Naive B cell (primary cell): ENCODE data around the gene TSPAN9. TPM values are rescaled to one million over a fixed set of nuclear protein-coding genes. Genes with fewer than 3 reads are reported as not detected.

ENCODE experiments used
- ATAC-seq, 2 donors: fragments of 150-1000 bp; cut with Tn5 transposase; 2 replicates each; pipeline ENCODE4 v1.10.0; 2021; ENCODE audit warnings: low read depth in 2 of 2, mild to moderate bottlenecking in 2 of 2, moderate library complexity in 2 of 2
- DNase-seq: peaks from one replicate; pipeline ENCODE4 v3.0.0; 2022
- H3K27ac Mint-ChIP-seq, 6 donors: one replicate each; pipeline ENCODE4 v1.8.0; 2020 to 2022; ENCODE audit warnings: mild to moderate bottlenecking in 6 of 6, mixed read lengths in 6 of 6, moderate library complexity in 5 of 6, inconsistent platforms in 2 of 6
- H3K27me3 Mint-ChIP-seq, 3 donors: one replicate each; pipeline ENCODE4 v1.8.0; 2021 to 2022; ENCODE audit warnings: mixed read lengths in 3 of 3, mild to moderate bottlenecking in 1 of 3
- H3K36me3 Mint-ChIP-seq, 2 donors: one replicate each; pipeline ENCODE4 v1.8.0; 2020 to 2022; ENCODE audit warnings: mixed read lengths in 2 of 2, inconsistent platforms in 1 of 2, mild to moderate bottlenecking in 1 of 2
- H3K4me1 Mint-ChIP-seq, 3 donors: one replicate each; pipeline ENCODE4 v1.8.0; 2020 to 2022; ENCODE audit warnings: mixed read lengths in 3 of 3, inconsistent platforms in 1 of 3, mild to moderate bottlenecking in 1 of 3, moderate library complexity in 1 of 3
- H3K4me3 Mint-ChIP-seq, 8 donors: one replicate each; pipeline ENCODE4 v1.8.0; 2020 to 2022; ENCODE audit warnings: mild to moderate bottlenecking in 8 of 8, mixed read lengths in 8 of 8, moderate library complexity in 8 of 8, inconsistent platforms in 2 of 8
- H3K9me3 Mint-ChIP-seq, 7 donors: one replicate each; pipeline ENCODE4 v1.8.0; 2020 to 2022; ENCODE audit warnings: mixed read lengths in 7 of 7, mild to moderate bottlenecking in 5 of 7, inconsistent platforms in 2 of 7, moderate library complexity in 1 of 7
- polyA plus RNA-seq, 6 donors: library from polyadenylated mRNA; unstranded; fragments of 300-500 nt; fragmentation: Illumina TruSeq; gene quantifications; one replicate each; pipeline ENCODE4 v1.2.3, GENCODE V29; 2021; ENCODE audit warnings: low read depth in 6 of 6

The TSPAN9 gene
- polyA plus RNA-seq, 6 donors from 2014 or later: 0.26 to 0.49 (median 0.41) TPM; not detected in 2

DNA sequence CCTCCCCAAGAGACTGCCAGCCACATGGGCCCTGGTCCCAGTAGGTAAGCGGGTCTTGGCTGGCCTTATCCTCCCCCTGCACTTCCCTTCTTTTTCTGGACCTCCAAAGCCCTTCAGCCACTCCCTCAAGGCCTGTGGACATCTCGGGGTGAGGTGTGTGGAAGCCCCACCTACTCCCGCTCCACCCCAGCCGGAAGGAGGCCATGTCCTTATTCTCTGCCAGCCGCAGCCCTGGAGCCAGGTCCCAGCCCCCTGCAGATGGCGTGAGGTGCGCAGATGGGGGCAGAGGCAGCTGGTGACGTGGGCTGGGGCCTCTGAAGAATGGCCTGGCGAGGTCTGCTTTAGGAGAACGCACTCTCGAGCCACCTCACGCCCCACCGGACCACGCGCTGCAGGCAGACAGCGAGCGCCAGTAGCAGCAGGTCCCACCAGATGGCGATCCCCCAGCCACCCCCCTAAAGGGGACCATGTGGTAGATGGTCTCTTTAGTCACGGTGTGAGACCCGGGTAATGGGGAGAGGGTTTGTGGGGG is 167.1 kb downstream of the TSPAN9 start:
- Mint-ChIP-seq H3K36me3 (no peaks in the 10 kb centered on the region), H3K4me3 (no peak overlapping the region), H3K4me1 (peaks cover 12 to 18% (median 16%) of the 10 kb centered on the region in 3 donors), H3K27me3 (peaks cover 0 to 11% (median 0%) of the 10 kb centered on the region in 3 donors), H3K9me3 (no peaks in the 10 kb centered on the region), H3K27ac (no peak overlapping the region)
- no peak for DNase-seq
- no peak for ATAC-seq

DNA sequence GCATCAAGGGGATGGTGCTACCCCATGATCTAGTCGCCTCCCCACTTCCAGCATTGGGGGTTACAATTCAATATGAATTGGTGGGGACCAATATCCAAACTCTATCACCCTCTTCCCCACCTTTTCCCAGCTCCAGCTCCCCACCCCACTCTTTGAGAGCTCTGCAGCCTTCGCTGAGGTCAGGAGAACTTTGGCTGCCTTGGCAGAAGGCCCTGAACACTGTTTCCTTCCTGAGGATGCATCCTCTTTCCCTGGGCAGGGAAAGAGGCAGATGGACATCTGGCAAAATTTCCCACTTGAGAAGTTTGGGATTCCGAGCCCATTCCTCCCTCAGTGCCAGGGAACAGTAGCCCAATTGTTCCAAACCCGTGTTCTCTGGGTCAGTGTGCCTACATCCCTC is 169.1 kb downstream of the TSPAN9 start:
- H3K27ac Mint-ChIP-seq: no peak overlapping the region
- peaks cover 14 to 22% (median 21%) of the 10 kb centered on the region in 3 donors for H3K4me1 Mint-ChIP-seq
- H3K4me3 Mint-ChIP-seq: peak overlapping the region in 1 of 8 donors; percentile 29
- no peaks in the 10 kb centered on the region for H3K36me3 Mint-ChIP-seq
- DNase-seq (no peak), ATAC-seq (no peak)
- H3K27me3 Mint-ChIP-seq: peaks cover 0 to 22% (median 9%) of the 10 kb centered on the region in 3 donors
- H3K9me3 Mint-ChIP-seq: no peaks in the 10 kb centered on the region

DNA sequence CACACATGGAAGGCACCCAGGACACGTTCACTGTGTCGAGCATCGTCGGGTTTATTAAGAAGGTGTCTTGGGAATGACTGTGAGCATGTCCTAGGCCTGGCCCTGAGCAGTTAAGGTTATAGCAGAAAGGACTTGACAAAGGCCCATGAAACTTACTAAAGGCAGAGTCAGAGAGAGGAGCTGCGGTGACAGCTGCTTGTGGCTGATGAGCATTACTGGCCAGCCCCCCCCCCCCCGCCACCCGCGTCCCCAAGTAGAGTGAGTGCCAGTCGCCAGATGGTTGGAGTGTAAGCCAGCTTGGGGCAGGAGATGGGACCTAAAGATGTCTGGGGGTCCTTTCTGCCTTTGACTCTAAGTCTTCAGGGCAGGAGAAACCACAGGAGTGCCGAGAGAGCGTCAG is 169.9 kb downstream of the TSPAN9 start:
- no peaks in the 10 kb centered on the region for H3K9me3 Mint-ChIP-seq
- peaks cover 14 to 22% (median 21%) of the 10 kb centered on the region in 3 donors for H3K4me1 Mint-ChIP-seq
- H3K27me3 Mint-ChIP-seq: peaks cover 0 to 27% (median 9%) of the 10 kb centered on the region in 3 donors
- H3K27ac Mint-ChIP-seq: no peak overlapping the region
- DNase-seq: no peak
- no peak overlapping the region for H3K4me3 Mint-ChIP-seq
- H3K36me3 Mint-ChIP-seq: no peaks in the 10 kb centered on the region
- no peak for ATAC-seq

DNA sequence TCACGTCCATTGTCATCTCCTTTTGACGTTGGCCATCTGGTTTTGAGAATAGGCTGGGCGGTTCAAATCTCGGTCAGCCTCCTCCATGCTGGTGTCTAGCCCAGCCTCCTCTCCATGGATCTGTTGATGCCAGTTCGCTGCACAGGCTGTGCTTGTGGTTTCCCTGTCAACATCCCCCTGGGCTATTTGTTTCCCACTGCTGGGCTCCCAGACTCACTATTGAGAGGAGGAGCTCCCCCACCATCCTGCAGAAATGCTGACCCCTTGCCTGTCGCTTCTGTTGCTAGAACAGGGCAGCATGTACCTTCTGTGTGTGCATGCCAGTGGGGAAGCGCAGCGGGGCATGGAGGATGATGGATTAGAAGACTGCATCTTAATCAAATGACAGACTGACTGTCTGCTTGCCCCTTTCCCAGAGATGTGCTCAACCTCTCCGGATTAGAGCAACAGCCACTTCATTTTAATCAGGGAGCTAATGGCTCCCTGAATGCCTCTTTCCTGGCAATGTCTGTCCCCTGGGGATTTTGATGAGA is 170.5 kb downstream of the TSPAN9 start:
- H3K4me3 Mint-ChIP-seq: no peak overlapping the region
- DNase-seq: no peak
- no peaks in the 10 kb centered on the region for H3K36me3 Mint-ChIP-seq
- no peak for ATAC-seq
- no peak overlapping the region for H3K27ac Mint-ChIP-seq
- no peaks in the 10 kb centered on the region for H3K9me3 Mint-ChIP-seq
- peaks cover 14 to 22% (median 21%) of the 10 kb centered on the region in 3 donors for H3K4me1 Mint-ChIP-seq
- peaks cover 0 to 27% (median 9%) of the 10 kb centered on the region in 3 donors for H3K27me3 Mint-ChIP-seq

DNA sequence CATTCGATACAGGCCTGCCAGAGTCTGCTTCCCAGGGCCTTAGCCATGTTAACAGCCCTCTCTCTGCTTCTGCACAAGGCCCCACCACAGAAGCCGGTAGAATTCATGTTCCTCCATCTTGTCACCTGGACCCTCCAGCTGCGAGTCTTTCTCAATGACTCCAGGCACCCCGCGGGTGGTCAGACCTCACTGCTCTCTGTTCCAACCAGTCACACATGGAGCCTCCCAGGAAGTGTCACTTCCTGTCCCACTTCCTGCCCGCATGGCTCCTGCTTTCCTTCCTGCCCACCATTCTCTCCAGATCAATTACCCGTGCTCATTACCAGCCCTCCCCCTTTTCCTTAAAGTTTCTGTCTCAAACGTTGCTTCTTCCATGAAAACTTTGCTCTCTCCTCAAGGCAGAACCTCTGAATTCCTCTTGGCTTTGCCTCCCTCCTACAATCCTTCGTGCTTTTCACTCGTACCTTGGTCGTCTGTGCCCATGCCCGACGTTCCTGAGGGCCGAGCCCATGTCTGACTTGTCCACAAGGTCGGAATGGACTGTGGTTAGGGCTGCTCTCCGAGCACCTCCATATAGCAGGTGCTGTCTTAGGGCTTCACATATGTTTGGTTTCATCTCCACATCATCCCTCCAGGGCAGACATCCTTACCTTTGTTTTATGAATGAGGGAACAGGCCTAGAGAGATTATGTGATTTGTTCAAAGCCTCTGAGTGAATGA is 172.1 kb downstream of the TSPAN9 start:
- no peaks in the 10 kb centered on the region for H3K9me3 Mint-ChIP-seq
- peak overlapping the region in 1 of 6 donors; percentile 32 for H3K27ac Mint-ChIP-seq
- peaks cover 0 to 27% (median 9%) of the 10 kb centered on the region in 3 donors for H3K27me3 Mint-ChIP-seq
- peak overlapping the region in 3 of 8 donors; percentile 2 to 59 (median 49) for H3K4me3 Mint-ChIP-seq
- no peaks in the 10 kb centered on the region for H3K36me3 Mint-ChIP-seq
- DNase-seq (no peak), ATAC-seq (no peak)
- H3K4me1 Mint-ChIP-seq: peaks cover 14 to 22% (median 21%) of the 10 kb centered on the region in 3 donors

DNA sequence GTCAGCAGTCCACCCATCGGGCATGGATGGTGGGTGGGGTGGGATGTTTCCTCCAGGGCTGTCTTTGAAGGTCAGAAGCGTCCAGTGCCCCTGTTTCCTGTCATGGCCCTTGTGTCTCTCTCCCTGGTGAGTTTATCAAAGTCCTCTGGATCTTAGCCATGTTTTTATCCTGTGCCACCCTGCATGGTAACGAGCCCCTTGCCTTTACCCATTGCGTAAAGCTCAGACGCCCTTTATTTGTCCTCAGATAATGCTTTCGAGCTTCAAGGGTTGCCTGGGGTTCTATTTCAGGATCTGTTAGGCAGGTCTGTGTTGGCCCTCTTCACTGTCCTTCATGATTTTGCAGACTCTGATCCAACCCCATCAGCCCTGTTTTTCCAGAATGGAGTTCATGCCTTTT is 172.9 kb downstream of the TSPAN9 start:
- Mint-ChIP-seq H3K4me1 (peaks cover 14 to 22% (median 21%) of the 10 kb centered on the region in 3 donors), H3K27me3 (peaks cover 0 to 27% (median 9%) of the 10 kb centered on the region in 3 donors), H3K36me3 (no peaks in the 10 kb centered on the region), H3K27ac (no peak overlapping the region), H3K9me3 (no peaks in the 10 kb centered on the region), H3K4me3 (no peak overlapping the region)
- DNase-seq (no peak), ATAC-seq (no peak)

DNA sequence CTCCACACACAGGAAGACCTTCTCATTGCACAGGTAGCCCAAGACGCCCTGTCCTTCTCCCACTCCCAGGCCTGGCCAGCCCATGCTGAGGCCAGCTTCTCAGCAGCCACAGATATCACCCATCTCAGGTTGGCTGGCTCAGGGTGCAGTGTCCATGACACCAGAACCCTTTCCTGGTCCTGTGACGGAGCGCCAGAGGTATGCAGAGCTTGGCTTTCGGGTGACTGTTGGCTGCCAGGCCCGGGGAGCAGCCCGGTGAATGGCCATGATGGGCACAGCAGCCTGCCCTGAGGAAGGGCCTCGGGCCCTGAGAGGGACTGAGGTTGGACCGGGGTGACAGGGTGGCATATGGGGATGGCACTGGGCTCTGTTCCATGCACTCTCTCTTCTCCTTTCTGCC is 173.4 kb downstream of the TSPAN9 start:
- Mint-ChIP-seq H3K4me3 (no peak overlapping the region), H3K9me3 (no peaks in the 10 kb centered on the region), H3K27me3 (peaks cover 0 to 27% (median 9%) of the 10 kb centered on the region in 3 donors), H3K27ac (no peak overlapping the region), H3K4me1 (peaks cover 14 to 22% (median 21%) of the 10 kb centered on the region in 3 donors), H3K36me3 (no peaks in the 10 kb centered on the region)
- ATAC-seq (no peak), DNase-seq (no peak)

DNA sequence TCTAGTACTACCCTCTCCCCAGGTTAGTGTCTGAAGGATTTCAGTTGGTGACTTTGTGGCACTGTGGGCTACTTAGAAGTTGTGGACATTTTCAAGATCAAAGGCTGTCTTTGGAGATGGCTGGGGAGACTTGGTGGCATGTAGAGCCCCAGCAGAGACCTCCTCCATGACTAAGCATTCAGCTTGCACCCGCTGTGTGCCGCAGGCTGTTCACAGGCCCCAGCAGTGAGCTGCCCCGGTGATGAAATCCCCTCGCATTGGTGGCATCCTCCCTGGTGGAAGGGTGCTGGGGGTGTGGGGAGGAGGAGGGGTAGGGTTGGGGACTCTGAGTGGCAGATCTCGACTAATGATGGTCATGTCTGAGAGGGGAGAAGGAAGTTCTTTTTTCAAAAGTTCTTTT is 173.9 kb downstream of the TSPAN9 start:
- Mint-ChIP-seq H3K4me1 (peaks cover 14 to 22% (median 21%) of the 10 kb centered on the region in 3 donors), H3K27ac (peak overlapping the region in 1 of 6 donors; percentile 52)

DNA sequence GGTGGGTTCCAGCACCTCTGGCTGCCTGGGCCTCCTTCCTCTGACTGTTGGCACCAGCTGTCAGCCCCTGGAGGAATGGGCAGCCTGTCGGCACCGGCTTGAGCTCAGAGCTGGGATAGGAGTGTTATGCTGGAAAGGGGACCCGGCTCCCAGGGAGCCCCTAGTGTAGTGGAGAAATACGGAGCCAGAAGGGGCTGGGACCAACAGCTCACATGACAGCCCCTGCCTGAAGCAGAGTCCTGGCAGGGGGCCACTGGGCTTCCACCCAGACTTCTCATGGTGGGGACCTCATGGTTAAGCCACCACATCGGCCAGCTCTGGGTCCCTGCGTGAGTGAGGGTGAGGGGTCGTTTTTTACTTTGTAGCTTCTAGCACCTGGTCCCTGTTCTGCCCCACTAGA is 174.5 kb downstream of the TSPAN9 start:
- Mint-ChIP-seq H3K27me3 (peaks cover 0 to 27% (median 9%) of the 10 kb centered on the region in 3 donors), H3K36me3 (no peaks in the 10 kb centered on the region), H3K27ac (no peak overlapping the region), H3K4me3 (no peak overlapping the region), H3K4me1 (peaks cover 14 to 22% (median 21%) of the 10 kb centered on the region in 3 donors), H3K9me3 (no peaks in the 10 kb centered on the region)
- ATAC-seq: no peak
- DNase-seq: no peak

More for the DNA sequence above, 173.9 kb downstream of the TSPAN9 start:
- no peak for DNase-seq
- no peak for ATAC-seq
- no peaks in the 10 kb centered on the region for H3K36me3 Mint-ChIP-seq
- H3K9me3 Mint-ChIP-seq: no peaks in the 10 kb centered on the region
- peaks cover 0 to 27% (median 9%) of the 10 kb centered on the region in 3 donors for H3K27me3 Mint-ChIP-seq
- H3K4me3 Mint-ChIP-seq: no peak overlapping the region

DNA sequence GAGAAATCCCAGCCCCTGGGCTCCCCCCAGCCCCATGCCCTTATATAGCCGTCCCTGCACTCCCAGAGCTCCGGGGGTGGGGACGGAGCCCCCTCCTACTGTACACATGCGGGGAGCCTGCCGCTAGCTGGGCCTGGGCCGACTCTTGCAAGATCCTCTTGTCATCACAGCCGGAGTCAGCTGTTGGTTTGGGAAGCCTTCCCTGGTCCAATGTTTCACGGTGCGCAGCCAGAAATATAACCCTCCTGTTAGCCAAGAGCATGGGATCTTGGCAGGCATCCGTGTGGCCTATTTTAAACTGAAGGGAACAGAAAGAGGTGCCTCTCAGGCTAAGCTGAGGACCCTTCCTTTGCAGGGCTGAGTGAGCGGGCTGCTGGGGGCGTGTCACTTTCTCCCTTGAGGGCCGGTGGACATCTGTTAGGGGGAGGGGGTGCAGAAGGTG is 175.3 kb downstream of the TSPAN9 start:
- H3K4me1 Mint-ChIP-seq: peaks cover 14 to 22% (median 21%) of the 10 kb centered on the region in 3 donors
- DNase-seq (no peak), ATAC-seq (no peak)
- no peaks in the 10 kb centered on the region for H3K36me3 Mint-ChIP-seq
- H3K4me3 Mint-ChIP-seq: no peak overlapping the region
- no peaks in the 10 kb centered on the region for H3K9me3 Mint-ChIP-seq
- no peak overlapping the region for H3K27ac Mint-ChIP-seq
- peaks cover 0 to 27% (median 9%) of the 10 kb centered on the region in 3 donors for H3K27me3 Mint-ChIP-seq

DNA sequence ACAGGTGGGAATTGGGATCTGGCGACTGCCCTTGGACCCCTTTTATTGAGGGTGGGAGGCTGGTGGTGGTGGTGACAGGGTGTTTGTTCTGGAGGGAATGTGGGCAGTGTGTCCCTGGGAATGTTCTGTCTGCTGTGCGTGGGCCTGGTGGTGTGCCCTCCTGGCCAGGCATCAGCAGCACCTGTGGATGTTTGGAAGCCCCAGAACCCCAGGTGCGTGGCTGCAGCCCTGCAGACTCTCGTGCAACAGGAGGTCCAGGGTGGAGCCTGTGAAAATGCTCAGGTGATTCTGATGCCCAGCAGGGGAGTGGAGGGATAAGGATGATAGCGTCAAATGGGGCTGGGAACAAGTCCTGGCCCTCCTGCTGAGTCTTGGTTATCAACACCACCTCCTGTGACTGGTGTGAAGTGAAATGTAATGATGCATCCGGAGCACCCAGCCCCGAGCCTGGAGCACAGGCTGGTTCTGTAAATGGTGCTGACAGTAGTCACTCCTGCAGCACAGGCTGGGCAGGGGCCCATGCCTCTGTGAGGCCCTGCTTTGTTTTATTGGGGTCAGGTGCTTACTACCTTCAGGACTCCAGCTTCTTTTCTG is 176.6 kb downstream of the TSPAN9 start:
- Mint-ChIP-seq H3K4me1 (peaks cover 7 to 11% (median 8%) of the 10 kb centered on the region in 3 donors), H3K36me3 (no peaks in the 10 kb centered on the region), H3K27me3 (peaks cover 0 to 27% (median 9%) of the 10 kb centered on the region in 3 donors), H3K4me3 (peak overlapping the region in 1 of 8 donors; percentile 35), H3K27ac (no peak overlapping the region), H3K9me3 (no peaks in the 10 kb centered on the region)
- no peak for ATAC-seq
- DNase-seq: no peak

DNA sequence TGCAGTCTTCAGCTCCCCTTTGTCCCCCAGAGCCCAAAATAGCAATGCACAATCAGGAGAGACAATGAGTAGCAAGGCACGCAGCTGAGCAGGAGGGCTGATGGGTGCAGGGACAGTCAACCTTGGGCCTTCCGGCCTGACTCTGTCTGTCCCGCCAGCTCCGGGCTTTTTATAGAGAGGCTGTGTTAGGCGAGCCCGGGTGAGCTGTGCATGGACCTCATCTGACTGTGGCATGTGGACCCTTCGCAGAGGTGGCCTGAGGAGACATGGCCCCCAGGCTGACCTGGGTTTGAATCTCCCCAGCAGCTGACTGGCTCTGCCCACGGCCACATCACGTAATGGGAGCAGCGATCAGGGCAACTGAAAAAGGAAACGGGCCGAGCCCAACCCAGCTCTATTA is 177.9 kb downstream of the TSPAN9 start:
- H3K36me3 Mint-ChIP-seq: no peaks in the 10 kb centered on the region
- H3K27ac Mint-ChIP-seq: no peak overlapping the region
- no peaks in the 10 kb centered on the region for H3K9me3 Mint-ChIP-seq
- DNase-seq: no peak
- H3K4me1 Mint-ChIP-seq: peaks cover 0 to 3% (median 0%) of the 10 kb centered on the region in 3 donors
- ATAC-seq: no peak
- H3K27me3 Mint-ChIP-seq: peaks cover 0 to 23% (median 20%) of the 10 kb centered on the region in 3 donors
- no peak overlapping the region for H3K4me3 Mint-ChIP-seq

DNA sequence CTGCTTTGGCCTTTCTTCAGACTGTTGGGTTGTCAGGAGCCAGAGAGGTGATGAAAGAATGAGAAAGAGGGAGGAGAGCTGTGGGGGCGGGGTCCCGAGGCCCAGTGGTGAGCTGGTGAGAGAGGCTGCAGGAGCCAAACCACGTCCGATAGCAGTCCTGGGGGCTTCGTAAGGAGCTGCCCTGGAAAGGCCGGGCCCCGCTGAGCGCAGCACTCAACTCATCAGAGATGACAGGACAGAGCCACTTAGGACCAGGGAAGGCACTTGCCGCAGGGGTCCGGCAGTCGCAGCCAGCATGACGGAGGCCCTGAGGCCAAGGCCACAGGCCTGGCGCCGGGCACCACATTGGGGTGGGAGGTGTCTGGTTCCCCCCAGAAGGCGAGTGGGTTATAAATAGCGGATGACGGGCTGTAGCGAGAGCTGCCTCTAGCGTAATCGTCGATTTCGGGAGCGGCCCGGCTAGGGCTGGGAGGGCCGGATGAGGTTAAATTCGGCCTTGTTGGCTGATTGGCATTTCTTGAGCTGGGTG is 179.0 kb downstream of the TSPAN9 start:
- H3K4me3 Mint-ChIP-seq: no peak overlapping the region
- no peak overlapping the region for H3K27ac Mint-ChIP-seq
- no peak for DNase-seq
- peaks cover 0 to 14% (median 12%) of the 10 kb centered on the region in 3 donors for H3K27me3 Mint-ChIP-seq
- no peaks in the 10 kb centered on the region for H3K9me3 Mint-ChIP-seq
- no peak for ATAC-seq
- no peaks in the 10 kb centered on the region for H3K4me1 Mint-ChIP-seq
- H3K36me3 Mint-ChIP-seq: no peaks in the 10 kb centered on the region
